Glutamatergic neuron (in vitro differentiated cells): ENCODE results near the gene R3HCC1L. TPM values are rescaled to one million over a fixed set of nuclear protein-coding genes. Genes with fewer than 3 reads are reported as not detected.
A peak's percentile ranks its signal among the peaks of the same experiment; 100 is the strongest.

Source experiments
- DNase-seq: peaks from one replicate; pipeline ENCODE4 v3.0.0; 2022
- H3K27ac Mint-ChIP-seq: one replicate; pipeline ENCODE4 v1.8.0; 2020; ENCODE audit warnings: mild to moderate bottlenecking, mixed read lengths, inconsistent platforms; ENCODE audit not compliant: unreplicated experiment
- H3K27me3 Mint-ChIP-seq: one replicate; pipeline ENCODE4 v1.8.0; 2020; ENCODE audit warnings: mild to moderate bottlenecking, moderate library complexity, mixed read lengths, inconsistent platforms; ENCODE audit not compliant: unreplicated experiment
- H3K36me3 Mint-ChIP-seq: one replicate; pipeline ENCODE4 v1.8.0; 2020; ENCODE audit warnings: mild to moderate bottlenecking, mixed read lengths, inconsistent platforms; ENCODE audit not compliant: unreplicated experiment
- H3K4me1 Mint-ChIP-seq: one replicate; pipeline ENCODE4 v1.8.0; 2020; ENCODE audit warnings: mild to moderate bottlenecking, low read depth, mixed read lengths, inconsistent platforms; ENCODE audit not compliant: unreplicated experiment
- H3K4me3 Mint-ChIP-seq: one replicate; pipeline ENCODE4 v1.8.0; 2020; ENCODE audit warnings: mild to moderate bottlenecking, mixed read lengths, inconsistent platforms; ENCODE audit not compliant: unreplicated experiment
- H3K9me3 Mint-ChIP-seq: one replicate; pipeline ENCODE4 v1.8.0; 2020; ENCODE audit warnings: mild to moderate bottlenecking, moderate library complexity, mixed read lengths, inconsistent platforms; ENCODE audit not compliant: unreplicated experiment
- CTCF ChIP-seq: fragments of 200-600 bp; sonication (generic); IDR thresholded peaks from one replicate; pipeline ENCODE4 v1.5.0; 2021; ENCODE audit not compliant: partially characterized antibody, unreplicated experiment
- total RNA-seq: library from RNA; stranded (reverse); fragmentation: NEBNext Ultra II Directional; extraction: Animal tissue kit (Norgen Biotek cat#: 25700); gene quantifications from one replicate; pipeline ENCODE4 v1.2.1, GENCODE V29; 2021; ENCODE audit not compliant: unreplicated experiment

The R3HCC1L gene
- total RNA-seq, 1 donor from 2014 or later, result 13.6 TPM

GRCh38 chr10:98201760-98202159, 67.3 kb downstream of the R3HCC1L start:
- Mint-ChIP-seq H3K9me3 (no peaks in the 10 kb centered on the region), H3K27me3 (no peaks in the 10 kb centered on the region)
- DNase-seq, result no peak

GRCh38 chr10:98202378-98202777, 67.9 kb downstream of the R3HCC1L start:
- no peaks in the 10 kb centered on the region for H3K9me3 Mint-ChIP-seq
- H3K4me1 Mint-ChIP-seq, result no peaks in the 10 kb centered on the region
- H3K27ac Mint-ChIP-seq, result peak overlapping the region; percentile 15
- H3K36me3 Mint-ChIP-seq, result no peaks in the 10 kb centered on the region
- H3K27me3 Mint-ChIP-seq, result no peaks in the 10 kb centered on the region
- TF ChIP-seq CTCF, result no peak
- no peak overlapping the region for H3K4me3 Mint-ChIP-seq
- no peak for DNase-seq

More at GRCh38 chr10:98201760-98202159, 67.3 kb downstream of the R3HCC1L start:
- Mint-ChIP-seq H3K4me1 (no peaks in the 10 kb centered on the region), H3K4me3 (no peak overlapping the region), H3K36me3 (no peaks in the 10 kb centered on the region), H3K27ac (no peak overlapping the region)
- no peak for TF ChIP-seq CTCF

GRCh38 chr10:98205351-98205750, 70.9 kb downstream of the R3HCC1L start:
- H3K9me3 Mint-ChIP-seq, result no peaks in the 10 kb centered on the region
- no peak overlapping the region for H3K4me3 Mint-ChIP-seq
- no peaks in the 10 kb centered on the region for H3K4me1 Mint-ChIP-seq
- DNase-seq, result no peak
- H3K27me3 Mint-ChIP-seq, result no peaks in the 10 kb centered on the region
- H3K27ac Mint-ChIP-seq, result no peak overlapping the region
- TF ChIP-seq CTCF, result no peak
- no peaks in the 10 kb centered on the region for H3K36me3 Mint-ChIP-seq

GRCh38 chr10:98208925-98209324, 74.5 kb downstream of the R3HCC1L start:
- H3K27ac Mint-ChIP-seq, result no peak overlapping the region
- no peak for TF ChIP-seq CTCF
- no peaks in the 10 kb centered on the region for H3K36me3 Mint-ChIP-seq
- H3K27me3 Mint-ChIP-seq, result peaks cover 3% of the 10 kb centered on the region
- no peaks in the 10 kb centered on the region for H3K9me3 Mint-ChIP-seq
- no peak overlapping the region for H3K4me3 Mint-ChIP-seq
- no peaks in the 10 kb centered on the region for H3K4me1 Mint-ChIP-seq
- no peak for DNase-seq

GRCh38 chr10:98209441-98209840, 75.0 kb downstream of the R3HCC1L start:
- H3K4me3 Mint-ChIP-seq, result no peak overlapping the region
- no peak overlapping the region for H3K27ac Mint-ChIP-seq
- no peaks in the 10 kb centered on the region for H3K4me1 Mint-ChIP-seq
- H3K27me3 Mint-ChIP-seq, result peaks cover 3% of the 10 kb centered on the region
- no peaks in the 10 kb centered on the region for H3K9me3 Mint-ChIP-seq
- H3K36me3 Mint-ChIP-seq, result no peaks in the 10 kb centered on the region
- TF ChIP-seq CTCF, result no peak
- no peak for DNase-seq
